Measurements from ENCODE around the gene TNNI3K.

- TF ChIP-seq CTCF (IDR thresholded peaks at IDR 0.05; ENCODE audit: insufficient read depth, low read length) (no peak), SPI1 (IDR thresholded peaks at IDR 0.05; ENCODE audit: borderline replicate concordance, low read depth) (no peak), GABPA (IDR thresholded peaks at IDR 0.05; ENCODE audit: low read depth) (no peak), POLR2AphosphoS5 (IDR thresholded peaks at IDR 0.05; ENCODE audit: low read depth) (no peak)
These were observed 357.6 kb downstream of the TNNI3K start for GRCh38 chr1:74592580-74593355.

Measured in HL-60 (cell line).